Measurements from ENCODE around the gene MRPS15. TPM values are rescaled to one million over a fixed set of nuclear protein-coding genes. Genes with fewer than 3 reads are reported as not detected.

The MRPS15 gene

Small RNAs within 50 kb of the gene (small RNA-seq; reads per million reads assigned to genes)
- not detected for gene SNORA63C (ENCODE audit: insufficient read depth)

Measured in mesendoderm (in vitro differentiated cells).